ENCODE results near the gene AKT2. TPM values are rescaled to one million over a fixed set of nuclear protein-coding genes. Genes with fewer than 3 reads are reported as not detected.

AKT2 gene
- total and polyA plus RNA-seq, 7 experiments from 2014 or later = 22.5 to 220 (median 183) TPM

DNA sequence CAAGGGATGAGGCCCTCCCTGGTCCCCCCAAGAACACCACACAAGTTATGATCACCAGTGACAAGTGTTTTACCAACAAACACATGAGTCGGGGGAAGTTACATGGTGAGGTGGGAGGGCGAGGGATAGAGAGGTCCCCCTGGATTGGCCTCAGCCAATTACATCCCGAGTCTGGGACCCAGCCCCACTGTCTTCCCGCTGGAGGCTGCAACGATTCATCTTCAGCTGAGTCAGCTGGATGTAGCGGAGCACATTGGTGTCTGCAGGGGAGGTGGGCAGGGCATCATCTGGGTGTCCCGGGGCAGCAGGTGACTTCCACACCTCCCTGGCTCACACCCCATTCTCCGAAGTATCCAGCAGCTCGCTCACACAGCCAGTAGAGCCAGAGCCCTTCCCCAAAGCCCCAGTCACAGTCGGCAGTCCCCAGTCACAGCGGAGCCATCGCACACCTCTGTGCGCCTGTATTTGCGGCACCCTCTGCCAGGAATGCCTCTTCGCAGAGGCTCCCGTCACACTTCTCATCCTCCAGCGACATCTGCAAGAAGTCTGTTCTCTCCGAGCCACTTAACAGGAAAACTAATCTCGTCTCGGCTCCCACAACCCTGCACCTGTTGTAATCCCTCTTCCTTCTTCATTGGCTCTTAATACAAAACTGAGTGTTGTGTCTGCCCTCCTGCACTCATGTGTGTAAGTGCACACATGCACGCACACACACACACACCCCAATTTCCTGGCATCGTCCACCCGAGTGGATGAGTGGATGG is 69.0 kb downstream of the AKT2 start:
- no peak for ATAC-seq
- Mint-ChIP-seq H3K27ac (peak overlapping the region in 2 of 9 donors; percentile 11 to 26), H3K4me3 (peak overlapping the region in 1 of 10 donors; percentile 41), H3K36me3 (peaks cover 0 to 6% (median 0%) of the 10 kb centered on the region in 5 donors), H3K27me3 (peaks cover 30 to 44% (median 36%) of the 10 kb centered on the region in 5 donors), H3K4me1 (peaks cover 3 to 8% (median 6%) of the 10 kb centered on the region in 7 donors), H3K9me3 (peaks cover 0 to 2% (median 0%) of the 10 kb centered on the region in 11 donors)
- Histone ChIP-seq H3K27ac (ENCODE audit: low read depth, low read length) (no peak overlapping the region), H3K4me1 (ENCODE audit: control insufficient read depth in 2 of 2, insufficient read depth in 2 of 2, low read length in 2 of 2) (peaks cover 0 to 4% of the 10 kb centered on the region in 2 donors), H3K4me3 (ENCODE audit: low read length) (no peak overlapping the region), H3K36me3 (ENCODE audit: control insufficient read depth in 2 of 3, insufficient read depth in 3 of 3, low read length in 3 of 3) (no peaks in the 10 kb centered on the region), H3K9me3 (ENCODE audit: control insufficient read depth in 2 of 3, low read length in 3 of 3) (no peaks in the 10 kb centered on the region), H3K27me3 (ENCODE audit: control insufficient read depth in 2 of 2, insufficient read depth in 2 of 2, low read length in 2 of 2) (peaks cover 10 to 24% of the 10 kb centered on the region in 2 donors)
- intact Hi-C loops (cut with micrococcal nuclease) = no loop called here
- DNase-seq = no peak
- CTCF ChIA-PET = no interaction called here
- POLR2A ChIA-PET = no interaction called here

DNA sequence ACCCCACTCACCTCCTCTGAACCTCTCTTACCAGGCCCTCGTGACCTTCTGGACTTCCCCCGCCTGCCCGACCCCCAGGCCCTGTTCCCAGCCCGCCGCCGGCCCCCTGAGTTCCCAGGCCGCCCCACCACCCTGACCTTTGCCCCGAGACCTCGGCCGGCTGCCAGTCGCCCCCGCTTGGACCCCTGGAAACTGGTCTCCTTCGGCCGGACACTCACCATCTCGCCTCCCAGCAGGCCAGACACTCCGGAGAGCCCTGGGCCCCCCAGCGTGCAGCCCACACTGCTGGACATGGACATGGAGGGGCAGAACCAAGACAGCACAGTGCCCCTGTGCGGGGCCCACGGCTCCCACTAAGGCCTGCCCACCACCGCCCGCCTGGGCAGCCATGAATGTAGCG is 70.2 kb downstream of the AKT2 start:
- ATAC-seq (no peak), DNase-seq (no peak)
- no peak overlapping the region for H3K27ac Mint-ChIP-seq
- peaks cover 0 to 2% (median 0%) of the 10 kb centered on the region in 11 donors for H3K9me3 Mint-ChIP-seq
- ChIA-PET POLR2A (no interaction called here), CTCF (no interaction called here)
- Histone ChIP-seq H3K4me1 (ENCODE audit: control insufficient read depth in 2 of 2, insufficient read depth in 2 of 2, low read length in 2 of 2) (peaks cover 0 to 4% of the 10 kb centered on the region in 2 donors), H3K36me3 (ENCODE audit: control insufficient read depth in 2 of 3, insufficient read depth in 3 of 3, low read length in 3 of 3) (peaks cover 0 to 5% (median 0%) of the 10 kb centered on the region in 3 experiments), H3K9me3 (ENCODE audit: control insufficient read depth in 2 of 3, low read length in 3 of 3) (no peaks in the 10 kb centered on the region), H3K4me3 (ENCODE audit: low read length) (no peak overlapping the region), H3K27ac (ENCODE audit: low read depth, low read length) (no peak overlapping the region), H3K27me3 (ENCODE audit: control insufficient read depth in 2 of 2, insufficient read depth in 2 of 2, low read length in 2 of 2) (peaks cover 10 to 21% of the 10 kb centered on the region in 2 donors)
- H3K4me3 Mint-ChIP-seq = no peak overlapping the region
- intact Hi-C loops (cut with micrococcal nuclease) = no loop called here
- H3K36me3 Mint-ChIP-seq = peaks cover 0 to 6% (median 4%) of the 10 kb centered on the region in 5 donors
- peaks cover 24 to 37% (median 27%) of the 10 kb centered on the region in 5 donors for H3K27me3 Mint-ChIP-seq
- H3K4me1 Mint-ChIP-seq = peaks cover 4 to 8% (median 6%) of the 10 kb centered on the region in 7 donors

DNA sequence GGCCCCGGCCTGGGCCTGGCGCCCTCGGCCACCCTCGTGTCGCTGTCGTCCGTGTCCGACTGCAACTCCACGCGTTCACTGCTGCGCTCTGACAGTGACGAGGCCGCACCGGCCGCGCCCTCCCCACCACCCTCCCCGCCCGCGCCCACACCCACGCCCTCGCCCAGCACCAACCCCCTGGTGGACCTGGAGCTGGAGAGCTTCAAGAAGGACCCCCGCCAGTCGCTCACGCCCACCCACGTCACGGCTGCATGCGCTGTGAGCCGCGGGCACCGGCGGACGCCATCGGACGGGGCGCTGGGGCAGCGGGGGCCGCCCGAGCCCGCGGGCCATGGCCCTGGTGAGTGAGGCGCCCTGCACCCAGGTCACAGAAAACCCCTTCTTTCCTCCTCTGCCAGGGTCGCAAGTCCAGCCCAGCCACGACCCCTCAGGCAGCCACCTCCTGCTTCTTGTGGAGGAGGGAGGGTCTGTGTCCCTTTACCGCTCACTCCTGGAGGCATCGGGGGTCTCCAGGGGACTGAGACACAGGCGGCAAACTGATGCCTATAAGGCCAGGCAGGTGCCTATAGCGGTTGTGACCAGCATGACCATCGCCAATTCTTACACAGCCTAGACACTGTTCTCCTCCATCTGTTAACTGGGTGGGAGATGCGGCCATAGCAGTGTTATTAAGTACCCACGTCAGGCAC is 71.1 kb downstream of the AKT2 start:
- Mint-ChIP-seq H3K27me3 (peaks cover 15 to 28% (median 18%) of the 10 kb centered on the region in 5 donors), H3K4me3 (no peak overlapping the region), H3K4me1 (peaks cover 4 to 8% (median 6%) of the 10 kb centered on the region in 7 donors), H3K36me3 (peaks cover 0 to 10% (median 4%) of the 10 kb centered on the region in 5 donors), H3K9me3 (no peaks in the 10 kb centered on the region), H3K27ac (no peak overlapping the region)
- CTCF ChIA-PET = no interaction called here
- H3K27ac ChIP-seq (ENCODE audit: low read depth, low read length) = no peak overlapping the region
- H3K9me3 ChIP-seq (ENCODE audit: control insufficient read depth in 2 of 3, low read length in 3 of 3) = no peaks in the 10 kb centered on the region
- POLR2A ChIA-PET = no interaction called here
- peaks cover 10 to 16% of the 10 kb centered on the region in 2 donors for H3K27me3 ChIP-seq (ENCODE audit: control insufficient read depth in 2 of 2, insufficient read depth in 2 of 2, low read length in 2 of 2)
- H3K4me3 ChIP-seq (ENCODE audit: low read length) = no peak overlapping the region
- H3K4me1 ChIP-seq (ENCODE audit: control insufficient read depth in 2 of 2, insufficient read depth in 2 of 2, low read length in 2 of 2) = peaks cover 0 to 4% of the 10 kb centered on the region in 2 donors
- intact Hi-C loops (cut with micrococcal nuclease) = no loop called here
- H3K36me3 ChIP-seq (ENCODE audit: control insufficient read depth in 2 of 3, insufficient read depth in 3 of 3, low read length in 3 of 3) = peaks cover 0 to 7% (median 0%) of the 10 kb centered on the region in 3 experiments
- ATAC-seq (no peak), DNase-seq (no peak)

DNA sequence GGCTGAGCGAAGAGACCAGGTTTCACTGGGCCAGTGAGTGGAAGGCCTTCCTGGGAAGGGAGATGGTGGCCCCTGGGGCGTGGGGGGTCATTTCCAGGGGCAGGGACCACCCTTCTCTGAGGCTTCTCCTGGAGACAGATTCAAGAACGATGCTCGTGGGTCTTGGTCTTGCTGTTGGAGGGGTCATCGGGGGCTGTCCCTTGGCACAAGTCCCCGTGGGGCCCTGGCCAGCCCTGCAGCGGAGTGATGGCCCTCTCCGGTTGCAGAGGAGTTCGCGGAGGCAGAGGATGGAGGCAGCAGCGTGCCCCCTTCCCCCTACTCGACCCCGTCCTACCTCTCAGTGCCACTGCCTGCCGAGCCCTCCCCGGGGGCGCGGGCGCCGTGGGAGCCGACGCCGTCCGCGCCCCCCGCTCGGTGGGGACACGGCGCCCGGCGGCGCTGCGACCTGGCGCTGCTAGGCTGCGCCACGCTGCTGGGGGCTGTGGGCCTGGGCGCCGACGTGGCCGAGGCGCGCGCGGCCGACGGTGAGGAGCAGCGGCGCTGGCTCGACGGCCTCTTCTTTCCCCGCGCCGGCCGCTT is 71.8 kb downstream of the AKT2 start:
- ChIA-PET POLR2A (no interaction called here), CTCF (no interaction called here)
- H3K4me3 ChIP-seq (ENCODE audit: low read length) = no peak overlapping the region
- Mint-ChIP-seq H3K27ac (no peak overlapping the region), H3K9me3 (no peaks in the 10 kb centered on the region), H3K36me3 (peaks cover 0 to 12% (median 4%) of the 10 kb centered on the region in 5 donors), H3K27me3 (peaks cover 9 to 21% (median 11%) of the 10 kb centered on the region in 5 donors), H3K4me1 (peaks cover 4 to 8% (median 6%) of the 10 kb centered on the region in 7 donors), H3K4me3 (no peak overlapping the region)
- H3K9me3 ChIP-seq (ENCODE audit: control insufficient read depth in 2 of 3, low read length in 3 of 3) = no peaks in the 10 kb centered on the region
- DNase-seq (no peak), ATAC-seq (no peak)
- peaks cover 0 to 4% of the 10 kb centered on the region in 2 donors for H3K4me1 ChIP-seq (ENCODE audit: control insufficient read depth in 2 of 2, insufficient read depth in 2 of 2, low read length in 2 of 2)
- H3K36me3 ChIP-seq (ENCODE audit: control insufficient read depth in 2 of 3, insufficient read depth in 3 of 3, low read length in 3 of 3) = peaks cover 0 to 9% (median 0%) of the 10 kb centered on the region in 3 experiments
- intact Hi-C loops (cut with micrococcal nuclease) = no loop called here
- peaks cover 10 to 13% of the 10 kb centered on the region in 2 donors for H3K27me3 ChIP-seq (ENCODE audit: control insufficient read depth in 2 of 2, insufficient read depth in 2 of 2, low read length in 2 of 2)
- no peak overlapping the region for H3K27ac ChIP-seq (ENCODE audit: low read depth, low read length)

DNA sequence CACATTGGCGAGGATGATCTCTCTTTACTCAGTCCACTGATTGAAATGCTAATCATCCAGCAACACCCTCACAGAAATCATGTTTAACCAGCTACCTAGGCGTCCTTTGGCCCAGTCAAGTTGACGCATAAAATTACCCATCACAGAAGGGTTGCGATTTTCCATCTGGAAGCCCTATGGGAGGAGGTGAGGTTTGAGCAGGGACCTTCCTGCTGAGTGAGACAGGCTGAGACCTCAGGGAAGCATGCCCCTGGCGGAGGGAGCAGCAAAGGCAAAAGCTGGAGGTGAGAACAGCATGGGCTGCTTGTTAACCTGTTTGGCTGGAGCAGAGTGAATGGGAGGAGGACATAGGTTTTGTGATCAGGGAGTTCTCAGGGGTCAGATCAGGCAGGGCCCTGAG is 74.3 kb downstream of the AKT2 start:
- ATAC-seq (no peak), DNase-seq (no peak)
- Mint-ChIP-seq H3K27ac (no peak overlapping the region), H3K4me3 (no peak overlapping the region), H3K4me1 (peaks cover 0 to 3% (median 0%) of the 10 kb centered on the region in 7 donors), H3K9me3 (no peaks in the 10 kb centered on the region), H3K36me3 (peaks cover 0 to 12% (median 0%) of the 10 kb centered on the region in 5 donors), H3K27me3 (peaks cover 0 to 2% (median 0%) of the 10 kb centered on the region in 5 donors)
- intact Hi-C loops (cut with micrococcal nuclease) = no loop called here
- Histone ChIP-seq H3K4me1 (ENCODE audit: control insufficient read depth in 2 of 2, insufficient read depth in 2 of 2, low read length in 2 of 2) (no peaks in the 10 kb centered on the region), H3K36me3 (ENCODE audit: control insufficient read depth in 2 of 3, insufficient read depth in 3 of 3, low read length in 3 of 3) (peaks cover 0 to 13% (median 0%) of the 10 kb centered on the region in 3 experiments), H3K27ac (ENCODE audit: low read depth, low read length) (no peak overlapping the region), H3K9me3 (ENCODE audit: control insufficient read depth in 2 of 3, low read length in 3 of 3) (no peaks in the 10 kb centered on the region), H3K27me3 (ENCODE audit: control insufficient read depth in 2 of 2, insufficient read depth in 2 of 2, low read length in 2 of 2) (no peaks in the 10 kb centered on the region), H3K4me3 (ENCODE audit: low read length) (no peak overlapping the region)
- CTCF ChIA-PET = interaction anchor here (0.6 kb wide), 1 partner anchor 78 kb away, joined by 3 read pairs; no protein-coding TSS in a partner anchor
- POLR2A ChIA-PET = no interaction called here

DNA sequence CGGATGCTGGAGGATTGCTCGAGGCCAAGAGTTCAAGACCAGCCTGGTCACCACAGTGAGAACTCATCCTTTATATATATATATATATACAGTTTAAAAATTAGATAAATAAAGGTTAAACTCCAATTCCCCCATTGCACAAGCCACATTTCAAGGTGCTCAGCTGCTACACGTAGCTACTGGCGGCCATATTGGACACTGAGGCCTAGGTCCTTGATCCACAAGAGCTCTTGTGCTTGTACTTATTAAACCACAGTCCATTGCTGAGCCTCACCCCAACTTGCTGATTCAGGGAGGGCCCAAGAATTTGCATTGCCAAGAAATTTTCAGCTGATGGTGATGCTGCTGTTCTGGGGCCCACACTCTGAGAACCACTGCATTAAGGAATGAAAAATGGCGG is 76.5 kb downstream of the AKT2 start:
- CTCF ChIA-PET = no interaction called here
- Histone ChIP-seq H3K27me3 (ENCODE audit: control insufficient read depth in 2 of 2, insufficient read depth in 2 of 2, low read length in 2 of 2) (no peaks in the 10 kb centered on the region), H3K4me1 (ENCODE audit: control insufficient read depth in 2 of 2, insufficient read depth in 2 of 2, low read length in 2 of 2) (no peaks in the 10 kb centered on the region), H3K27ac (ENCODE audit: low read depth, low read length) (no peak overlapping the region), H3K4me3 (ENCODE audit: low read length) (no peak overlapping the region), H3K9me3 (ENCODE audit: control insufficient read depth in 2 of 3, low read length in 3 of 3) (no peaks in the 10 kb centered on the region), H3K36me3 (ENCODE audit: control insufficient read depth in 2 of 3, insufficient read depth in 3 of 3, low read length in 3 of 3) (peaks cover 0 to 26% (median 0%) of the 10 kb centered on the region in 3 experiments)
- ATAC-seq = no peak
- POLR2A ChIA-PET = interaction anchor here (0.6 kb wide), 1 partner anchor 258 kb away, joined by 5 read pairs; the partner anchor contains the start of gene SPTBN4
- no peak overlapping the region for H3K27ac Mint-ChIP-seq
- peaks cover 0 to 21% (median 8%) of the 10 kb centered on the region in 5 donors for H3K36me3 Mint-ChIP-seq
- peaks cover 0 to 4% (median 0%) of the 10 kb centered on the region in 7 donors for H3K4me1 Mint-ChIP-seq
- intact Hi-C loops (cut with micrococcal nuclease) = no loop called here
- DNase-seq = no peak
- H3K4me3 Mint-ChIP-seq = no peak overlapping the region
- no peaks in the 10 kb centered on the region for H3K27me3 Mint-ChIP-seq
- no peaks in the 10 kb centered on the region for H3K9me3 Mint-ChIP-seq

Measured in naive thymus-derived CD4-positive, alpha-beta T cell (primary cell).